NCI-H524 (cell line): ENCODE measurements around the gene CDK8.

Source experiments
- DNase-seq, 2 experiments: peaks; one replicate each; lab custom pipeline; 2025; lab: John Stamatoyannopoulos, UW

The CDK8 gene

GRCh38 chr13:26445092-26445491 lies 191.2 kb downstream of the CDK8 start:
- DNase-seq = peak; percentile 61 to 92

DNA sequence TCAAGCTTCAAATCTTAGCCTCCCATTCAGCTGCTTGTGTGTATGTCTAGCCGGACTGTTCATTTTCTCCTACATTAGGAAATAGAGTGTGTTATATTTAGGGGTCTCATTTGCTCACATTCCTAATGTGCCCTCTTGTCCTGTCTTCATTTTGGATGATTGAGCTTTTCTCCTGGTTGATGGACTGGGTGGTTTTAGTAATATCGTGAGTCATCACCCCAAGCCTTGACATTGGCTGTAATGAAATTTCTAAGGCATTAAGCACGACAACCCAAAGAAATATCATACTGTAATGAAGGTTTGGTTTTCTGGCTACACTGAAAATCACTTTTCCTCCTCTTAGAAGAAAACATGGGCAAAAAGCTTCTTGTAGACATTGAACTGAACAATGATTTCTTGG lies 192.8 kb downstream of the CDK8 start:
- no peak for DNase-seq

- DNase-seq = no peak
Measured at GRCh38 chr13:26448032-26448431, 194.1 kb downstream of the CDK8 start.

GRCh38 chr13:26449063-26449848 lies 195.3 kb downstream of the CDK8 start:
- DNase-seq = no peak
